Femur (tissue), 1 donor: ENCODE measurements around the gene USP43.
"Not testable (repeated sequence)": the region's sequence is repeated elsewhere in the genome, so short reads cannot be mapped to it uniquely, and the experiment has no call there.

Experiments used
- DNase-seq: peaks from one replicate; pipeline ENCODE4 v3.0.0-alpha.2; 2017

Gene USP43, protein sequence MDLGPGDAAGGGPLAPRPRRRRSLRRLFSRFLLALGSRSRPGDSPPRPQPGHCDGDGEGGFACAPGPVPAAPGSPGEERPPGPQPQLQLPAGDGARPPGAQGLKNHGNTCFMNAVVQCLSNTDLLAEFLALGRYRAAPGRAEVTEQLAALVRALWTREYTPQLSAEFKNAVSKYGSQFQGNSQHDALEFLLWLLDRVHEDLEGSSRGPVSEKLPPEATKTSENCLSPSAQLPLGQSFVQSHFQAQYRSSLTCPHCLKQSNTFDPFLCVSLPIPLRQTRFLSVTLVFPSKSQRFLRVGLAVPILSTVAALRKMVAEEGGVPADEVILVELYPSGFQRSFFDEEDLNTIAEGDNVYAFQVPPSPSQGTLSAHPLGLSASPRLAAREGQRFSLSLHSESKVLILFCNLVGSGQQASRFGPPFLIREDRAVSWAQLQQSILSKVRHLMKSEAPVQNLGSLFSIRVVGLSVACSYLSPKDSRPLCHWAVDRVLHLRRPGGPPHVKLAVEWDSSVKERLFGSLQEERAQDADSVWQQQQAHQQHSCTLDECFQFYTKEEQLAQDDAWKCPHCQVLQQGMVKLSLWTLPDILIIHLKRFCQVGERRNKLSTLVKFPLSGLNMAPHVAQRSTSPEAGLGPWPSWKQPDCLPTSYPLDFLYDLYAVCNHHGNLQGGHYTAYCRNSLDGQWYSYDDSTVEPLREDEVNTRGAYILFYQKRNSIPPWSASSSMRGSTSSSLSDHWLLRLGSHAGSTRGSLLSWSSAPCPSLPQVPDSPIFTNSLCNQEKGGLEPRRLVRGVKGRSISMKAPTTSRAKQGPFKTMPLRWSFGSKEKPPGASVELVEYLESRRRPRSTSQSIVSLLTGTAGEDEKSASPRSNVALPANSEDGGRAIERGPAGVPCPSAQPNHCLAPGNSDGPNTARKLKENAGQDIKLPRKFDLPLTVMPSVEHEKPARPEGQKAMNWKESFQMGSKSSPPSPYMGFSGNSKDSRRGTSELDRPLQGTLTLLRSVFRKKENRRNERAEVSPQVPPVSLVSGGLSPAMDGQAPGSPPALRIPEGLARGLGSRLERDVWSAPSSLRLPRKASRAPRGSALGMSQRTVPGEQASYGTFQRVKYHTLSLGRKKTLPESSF

DNA sequence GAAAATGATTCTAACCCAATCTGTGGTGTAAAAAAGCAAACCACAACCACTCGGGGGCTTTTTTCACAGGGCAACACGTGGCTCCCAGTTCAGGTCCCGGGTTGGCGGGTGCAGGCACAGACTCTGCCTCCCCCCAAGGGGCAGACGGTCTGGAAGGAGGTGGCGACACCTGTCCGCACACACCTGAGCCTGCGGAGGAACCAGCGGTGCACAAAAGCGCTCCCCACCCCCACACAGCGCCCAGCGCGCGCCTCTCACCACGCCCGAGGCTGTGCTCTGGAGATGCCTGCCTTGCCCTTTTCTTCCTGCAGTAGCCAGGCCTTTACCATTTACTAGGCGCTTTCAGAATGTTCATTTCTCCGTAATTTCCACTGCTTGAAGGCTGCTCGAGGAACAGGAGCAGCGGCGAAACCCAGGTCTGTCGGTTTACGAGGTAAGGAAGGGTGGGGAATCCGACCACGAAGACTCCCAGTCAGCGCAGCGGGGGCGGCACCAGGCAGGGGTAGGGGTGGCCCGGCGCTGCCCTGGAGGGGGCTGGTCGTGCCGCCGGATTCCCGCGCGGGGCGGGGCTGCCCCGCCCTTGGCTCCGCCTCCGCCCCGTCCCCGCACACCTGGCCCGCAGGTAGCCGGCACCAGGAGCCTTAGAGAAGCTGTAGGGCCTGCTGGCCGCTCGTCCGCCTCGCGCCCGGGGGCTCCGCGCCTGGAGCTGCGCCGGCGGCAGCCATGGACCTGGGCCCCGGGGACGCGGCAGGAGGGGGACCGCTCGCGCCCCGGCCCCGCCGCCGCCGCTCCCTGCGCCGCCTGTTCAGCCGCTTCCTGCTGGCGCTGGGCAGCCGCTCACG is at the start of gene USP43:
Gene USP43, plus strand, starts transcription at position 608 of the 842 bp plus-strand sequence. Its CDS starts 116 bp downstream, at position 724.
- peak; percentile 21 for DNase-seq

DNA sequence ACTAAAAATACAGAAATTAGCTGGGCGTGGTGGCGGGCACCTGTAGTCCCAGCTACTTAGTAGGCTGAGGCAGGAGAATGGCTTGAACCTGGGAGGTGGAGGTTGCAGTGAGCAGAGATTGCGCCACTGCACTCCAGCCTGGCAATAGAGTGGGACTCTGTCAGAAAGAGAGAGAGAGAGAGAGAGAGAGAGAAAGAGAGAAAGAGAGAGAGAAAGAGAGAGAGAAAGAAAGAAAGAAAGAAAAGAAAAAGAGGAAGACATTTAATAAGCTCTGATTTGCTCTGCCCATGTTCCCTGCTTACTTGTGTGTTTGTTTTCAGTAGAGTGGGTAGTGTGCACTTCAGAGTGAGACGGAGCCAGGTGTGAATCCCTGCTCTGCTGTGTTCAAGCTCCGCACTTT is 47.7 kb upstream of the USP43 start:
- not testable (repeated sequence) for DNase-seq

DNA sequence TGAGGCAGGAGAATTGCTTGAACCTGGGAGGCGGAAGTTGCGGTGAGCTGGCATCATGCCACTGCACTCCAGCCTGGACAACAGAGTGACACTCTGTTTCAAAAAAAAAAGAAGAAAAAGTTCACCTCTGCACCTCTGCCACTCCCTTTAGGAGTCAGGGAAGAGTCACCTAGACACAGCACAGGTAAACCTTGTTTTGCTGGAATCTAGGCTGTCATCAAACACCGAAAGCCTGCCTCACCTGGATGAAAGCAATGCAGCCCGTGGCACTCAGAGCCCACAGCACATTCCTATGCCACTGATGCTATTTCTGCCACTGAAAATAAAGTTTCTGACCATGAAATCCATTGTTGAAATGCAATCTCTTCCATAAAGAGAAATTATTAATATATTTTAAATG is 46.7 kb upstream of the USP43 start:
- no peak for DNase-seq

DNA sequence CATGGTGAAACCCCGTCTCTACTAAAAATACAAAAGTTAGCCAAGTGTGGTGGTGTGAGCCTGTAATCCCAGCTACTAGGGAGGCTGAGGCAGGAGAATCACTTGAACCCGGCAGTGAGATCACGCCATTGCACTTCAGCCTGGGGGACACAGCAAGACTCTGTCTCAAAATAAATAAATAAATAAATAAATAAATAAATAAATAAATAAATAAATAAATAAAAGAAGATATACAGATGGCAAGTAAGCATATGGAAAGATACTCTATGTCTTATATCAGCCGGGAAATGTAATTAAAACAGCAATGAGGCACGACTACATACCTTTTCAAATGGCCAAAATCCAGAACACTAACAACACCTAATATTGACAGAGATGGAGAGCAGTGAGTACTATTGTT is 40.7 kb upstream of the USP43 start:
- DNase-seq = not testable (repeated sequence)

DNA sequence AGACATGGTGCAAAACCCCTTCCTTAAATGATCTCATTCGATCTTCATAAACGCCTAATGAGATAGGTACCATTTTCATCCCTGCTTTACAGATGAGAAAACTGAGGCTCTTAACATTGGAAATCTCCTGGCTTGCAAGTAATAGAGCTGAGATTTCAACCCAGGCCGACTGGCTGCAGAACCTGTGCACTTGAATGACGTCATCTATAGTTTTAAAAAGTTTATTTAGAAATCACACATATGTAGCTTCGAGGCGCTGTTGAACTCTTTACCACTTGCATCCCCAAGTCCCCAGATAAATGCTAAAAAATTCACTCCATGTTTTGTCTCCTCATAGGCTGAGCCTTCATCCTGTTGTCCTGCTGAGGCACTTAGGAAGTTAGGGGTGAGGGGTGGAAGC is 38.9 kb upstream of the USP43 start:
- no peak for DNase-seq

DNA sequence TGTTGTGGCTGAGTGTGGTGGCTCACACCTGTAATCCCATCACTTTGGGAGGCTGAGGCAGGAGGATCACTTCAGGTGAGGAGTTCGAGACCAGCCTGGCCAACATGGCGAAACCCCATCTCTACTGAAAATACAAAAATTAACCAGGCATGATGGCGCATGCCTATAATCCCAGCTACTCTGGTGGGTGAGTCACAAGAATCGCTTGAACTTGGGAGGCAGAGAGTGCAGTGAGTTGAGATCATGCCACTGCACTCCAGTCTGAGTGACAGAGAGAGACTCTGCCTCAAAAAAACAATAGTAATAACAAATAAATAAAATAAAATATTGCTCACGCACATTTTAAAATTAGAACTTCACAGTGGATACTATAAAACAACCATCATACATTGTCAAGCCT is 38.3 kb upstream of the USP43 start:
- DNase-seq = not testable (repeated sequence)

DNA sequence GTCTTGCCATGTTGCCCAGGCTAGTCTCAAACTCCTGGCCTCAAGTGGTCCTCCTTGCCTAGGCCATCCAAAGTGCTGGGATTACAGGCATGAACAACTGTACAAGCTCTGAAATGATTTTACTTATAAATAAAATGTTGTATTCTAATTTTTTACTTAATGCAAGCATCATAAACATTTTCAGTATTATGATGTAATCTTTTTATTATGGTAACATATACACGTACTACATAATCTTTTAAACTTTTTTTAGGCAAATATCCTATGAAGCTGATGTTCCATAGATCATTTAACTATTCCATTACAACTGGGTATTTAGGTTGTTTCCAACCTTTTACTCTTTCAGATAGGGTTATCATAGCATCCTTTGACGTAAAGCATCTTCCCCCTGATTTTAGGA is 33.8 kb upstream of the USP43 start:
- DNase-seq = no peak

DNA sequence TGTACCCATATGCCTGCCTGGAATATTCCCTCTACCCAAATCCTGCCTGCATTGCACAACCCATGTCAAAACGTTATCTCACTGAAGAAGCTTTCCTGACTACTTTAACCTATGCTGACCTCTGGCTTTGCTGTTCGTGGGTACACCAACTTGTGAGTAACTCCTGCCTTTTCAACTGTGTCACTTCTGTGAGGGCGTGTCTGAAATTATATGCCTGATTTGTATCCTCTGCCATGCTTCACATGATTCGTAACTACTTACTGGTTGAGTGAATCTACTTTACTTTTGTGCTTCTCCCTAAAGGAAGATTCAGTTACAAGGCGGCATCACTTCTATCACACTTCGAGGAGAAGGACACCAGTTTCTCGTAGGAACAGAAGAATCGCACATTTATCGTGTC is 33.3 kb upstream of the USP43 start:
- no peak for DNase-seq

DNA sequence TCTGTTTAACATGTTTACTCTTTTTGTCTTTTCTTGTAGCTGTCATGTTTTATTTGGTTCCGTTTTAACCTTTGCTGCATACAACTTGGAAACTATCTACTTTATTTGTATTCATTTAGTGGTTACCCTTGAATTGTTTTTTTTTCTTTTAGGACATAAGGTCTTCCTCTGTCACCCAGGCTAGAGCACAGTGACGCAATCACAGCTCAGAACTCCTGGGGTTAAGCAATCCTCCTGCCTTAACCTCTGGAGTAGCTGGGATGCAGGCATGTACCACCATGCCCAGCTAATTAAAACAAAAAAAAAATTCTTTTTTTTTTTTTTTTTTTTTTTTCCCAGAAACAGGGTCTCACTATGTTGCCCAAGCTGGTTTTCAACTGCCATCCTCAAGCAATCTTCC is 29.8 kb upstream of the USP43 start:
- DNase-seq = no peak

DNA sequence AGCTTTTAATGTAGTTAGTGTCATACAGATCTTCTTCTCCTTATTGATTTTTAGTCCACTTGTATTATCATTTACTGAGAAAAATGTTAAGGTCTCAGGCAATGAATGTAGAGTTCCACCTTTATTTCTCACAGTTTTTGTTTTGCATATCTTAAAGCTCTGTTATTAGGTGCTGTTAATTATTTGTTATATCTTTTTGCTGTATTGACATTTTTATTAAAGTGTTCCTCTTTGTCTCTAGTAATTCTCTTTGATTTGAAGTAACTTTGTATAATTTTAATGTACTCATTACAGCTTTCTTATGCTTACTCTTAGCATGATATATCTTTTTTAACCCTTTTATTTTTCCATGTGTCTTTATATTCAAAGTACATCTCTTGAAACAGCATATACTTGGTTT is 22.4 kb upstream of the USP43 start:
- DNase-seq = no peak

DNA sequence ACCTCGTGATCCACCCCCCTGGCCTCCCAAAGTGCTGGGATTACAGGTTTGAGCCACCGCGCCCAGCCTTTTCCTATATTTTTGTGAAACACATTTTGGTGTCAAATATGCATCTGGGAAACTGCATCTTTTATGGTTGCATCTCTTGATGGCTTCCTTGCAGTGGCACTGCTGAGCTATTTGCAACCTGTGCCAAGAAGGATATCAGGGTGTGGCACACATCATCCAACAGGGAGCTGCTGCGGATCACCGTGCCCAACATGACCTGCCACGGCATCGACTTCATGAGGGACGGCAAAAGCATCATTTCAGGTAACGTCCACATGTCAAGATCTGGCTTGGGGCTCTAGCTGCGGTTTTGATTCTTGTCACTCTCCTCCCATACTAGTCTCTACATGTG is 16.8 kb upstream of the USP43 start:
- no peak for DNase-seq

DNA sequence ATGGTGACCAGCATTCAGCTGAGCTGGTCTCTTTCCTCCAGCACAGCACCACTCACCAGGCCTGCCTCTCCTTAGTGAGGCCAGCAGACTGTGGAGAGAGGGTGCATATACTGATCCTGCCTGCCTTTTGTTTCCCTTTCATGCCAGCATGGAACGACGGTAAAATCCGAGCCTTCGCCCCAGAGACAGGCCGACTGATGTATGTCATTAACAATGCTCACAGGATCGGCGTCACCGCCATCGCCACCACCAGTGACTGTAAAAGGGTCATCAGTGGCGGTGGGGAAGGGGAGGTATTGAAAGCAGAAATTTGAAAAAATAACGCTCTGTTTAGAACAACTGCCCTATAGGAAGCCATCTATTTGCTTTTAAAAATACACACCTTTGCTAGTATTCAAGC is 12.6 kb upstream of the USP43 start:
- DNase-seq = no peak

DNA sequence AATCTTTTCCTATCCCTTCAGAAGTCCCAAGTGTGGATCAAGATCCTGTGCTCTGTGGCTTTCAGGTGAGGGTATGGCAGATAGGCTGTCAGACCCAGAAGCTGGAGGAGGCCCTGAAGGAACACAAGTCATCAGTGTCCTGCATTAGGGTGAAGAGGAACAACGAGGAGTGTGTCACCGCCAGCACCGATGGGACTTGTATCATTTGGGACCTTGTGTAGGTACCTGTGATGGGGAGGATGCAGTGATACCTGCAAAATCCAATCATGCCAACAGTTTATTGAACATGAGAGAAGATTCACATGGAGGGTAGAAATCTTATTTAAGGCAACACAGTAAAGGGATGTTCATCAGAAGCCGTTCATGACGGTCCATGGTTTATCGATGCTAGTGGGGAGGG is 10.0 kb upstream of the USP43 start:
- no peak for DNase-seq

DNA sequence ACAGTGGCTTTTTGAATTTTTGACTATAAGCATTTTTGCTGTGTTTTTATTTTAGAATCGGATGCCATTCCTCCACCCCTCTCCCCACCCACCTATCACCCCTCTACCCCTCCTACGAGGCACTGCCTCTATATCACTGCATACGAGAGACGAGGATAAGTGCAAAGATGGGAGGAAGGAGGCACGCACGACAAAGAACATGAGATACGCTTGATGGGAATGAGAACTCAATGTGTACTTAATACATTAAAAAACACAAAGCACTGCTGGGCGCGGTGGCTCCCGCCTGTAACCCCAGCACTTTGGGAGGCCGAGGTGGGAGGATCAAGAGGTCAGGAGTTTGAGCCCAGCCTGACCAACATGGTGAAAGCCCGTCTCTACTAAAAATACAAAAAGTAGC is 8.8 kb upstream of the USP43 start:
- DNase-seq = no peak

DNA sequence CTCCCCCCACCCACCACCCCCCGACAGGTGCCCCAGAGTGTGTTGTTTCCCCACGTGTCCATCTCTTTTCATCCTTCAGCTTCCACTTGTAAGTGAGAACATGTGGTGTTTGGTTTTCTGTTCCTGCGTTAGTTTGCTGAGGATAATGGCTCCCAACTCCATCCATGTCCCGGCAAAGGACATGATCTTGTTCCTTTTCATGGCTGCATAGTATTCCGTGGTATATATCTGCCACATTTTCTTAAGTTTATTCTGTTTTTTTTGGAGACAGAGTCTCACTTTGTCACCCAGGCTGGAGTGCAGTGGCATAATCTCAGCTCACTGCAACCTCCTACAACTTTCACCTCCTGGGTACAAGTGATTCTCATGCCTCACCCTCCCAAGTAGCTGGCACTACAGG is 4.9 kb upstream of the USP43 start:
- DNase-seq = not testable (repeated sequence)

DNA sequence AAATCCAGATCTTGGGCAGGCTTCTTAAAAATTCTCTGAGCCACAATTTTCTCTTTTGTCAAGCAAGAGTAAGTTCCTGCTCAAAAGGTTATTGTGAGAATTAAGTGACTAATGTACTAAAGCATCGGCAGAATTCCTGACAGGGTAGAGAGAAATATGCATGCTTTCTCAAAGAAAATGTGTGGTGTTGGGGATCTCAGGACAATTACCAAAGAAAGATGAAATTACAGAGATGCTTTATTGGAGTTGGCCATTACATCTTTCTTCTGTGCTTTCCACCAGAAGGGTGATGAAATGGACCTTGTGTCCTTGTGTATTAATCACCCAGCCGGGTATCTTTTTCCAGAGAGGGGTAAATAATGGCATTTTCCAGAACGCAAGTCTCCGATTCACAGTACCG is 1.7 kb upstream of the USP43 start:
- DNase-seq = no peak

DNA sequence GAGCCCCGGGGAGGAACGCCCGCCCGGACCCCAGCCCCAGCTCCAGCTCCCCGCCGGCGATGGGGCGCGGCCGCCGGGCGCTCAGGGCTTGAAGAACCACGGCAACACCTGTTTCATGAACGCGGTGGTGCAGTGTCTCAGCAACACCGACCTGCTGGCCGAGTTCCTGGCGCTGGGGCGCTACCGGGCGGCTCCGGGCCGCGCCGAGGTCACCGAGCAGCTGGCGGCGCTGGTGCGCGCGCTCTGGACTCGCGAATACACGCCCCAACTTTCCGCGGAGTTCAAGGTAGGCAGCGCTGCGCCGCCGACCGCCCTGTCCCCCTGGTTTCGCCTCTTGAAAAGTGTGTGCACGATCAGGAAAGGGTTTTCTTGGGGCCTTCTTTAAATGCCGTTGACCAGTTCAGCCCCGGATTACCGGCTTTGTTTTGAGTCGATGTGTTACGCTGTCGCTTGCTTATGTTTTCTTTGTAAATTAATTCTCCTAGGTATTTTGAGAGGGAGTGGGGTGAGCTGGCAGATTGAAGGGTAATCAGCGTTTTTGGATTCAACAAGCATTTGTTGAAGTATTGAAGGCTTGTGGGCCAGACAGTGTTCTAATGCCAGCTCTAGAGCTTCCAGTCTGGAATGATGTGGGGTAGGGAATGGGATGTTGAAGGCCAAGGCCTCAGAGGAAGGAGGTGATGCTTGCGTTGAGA is 681 bp downstream of the USP43 start:
- DNase-seq = peak; percentile 39

DNA sequence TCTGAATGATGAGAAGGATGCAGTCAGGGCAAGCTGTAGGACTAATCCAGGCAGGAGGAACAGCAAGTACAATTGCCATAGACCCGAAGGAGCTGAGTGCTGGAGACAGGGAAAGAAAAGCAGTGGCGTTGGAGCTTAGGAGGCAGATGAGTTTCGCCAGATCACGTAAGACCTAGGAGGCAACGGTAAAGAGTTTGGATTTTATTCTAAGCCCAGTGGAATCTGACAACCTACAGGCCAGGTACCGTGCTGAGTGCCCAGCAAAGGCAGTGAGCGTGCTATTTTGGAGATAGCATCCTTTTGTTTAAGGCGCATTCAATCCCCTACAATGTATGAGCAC is 1.2 kb downstream of the USP43 start:
- no peak for DNase-seq

DNA sequence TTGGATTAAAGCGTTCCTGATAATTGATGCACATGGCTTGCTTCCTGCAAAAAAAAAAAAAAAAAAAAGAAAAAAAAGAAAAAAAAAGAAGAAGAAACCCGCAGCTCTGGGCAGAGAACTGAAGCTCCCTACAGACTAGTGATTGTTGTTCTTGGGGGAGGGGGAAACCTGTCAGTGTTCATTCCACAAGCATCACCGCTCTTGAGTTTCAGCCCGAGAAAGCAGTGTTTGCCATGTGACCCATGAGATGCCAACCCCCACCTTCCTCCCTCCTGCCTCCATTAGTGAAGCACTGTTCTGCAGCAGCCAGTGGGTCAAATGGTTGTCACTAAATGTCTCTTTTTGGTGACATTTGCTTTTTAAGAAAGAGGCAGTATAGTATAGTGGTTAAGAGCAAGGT is 1.7 kb downstream of the USP43 start:
- no peak for DNase-seq

DNA sequence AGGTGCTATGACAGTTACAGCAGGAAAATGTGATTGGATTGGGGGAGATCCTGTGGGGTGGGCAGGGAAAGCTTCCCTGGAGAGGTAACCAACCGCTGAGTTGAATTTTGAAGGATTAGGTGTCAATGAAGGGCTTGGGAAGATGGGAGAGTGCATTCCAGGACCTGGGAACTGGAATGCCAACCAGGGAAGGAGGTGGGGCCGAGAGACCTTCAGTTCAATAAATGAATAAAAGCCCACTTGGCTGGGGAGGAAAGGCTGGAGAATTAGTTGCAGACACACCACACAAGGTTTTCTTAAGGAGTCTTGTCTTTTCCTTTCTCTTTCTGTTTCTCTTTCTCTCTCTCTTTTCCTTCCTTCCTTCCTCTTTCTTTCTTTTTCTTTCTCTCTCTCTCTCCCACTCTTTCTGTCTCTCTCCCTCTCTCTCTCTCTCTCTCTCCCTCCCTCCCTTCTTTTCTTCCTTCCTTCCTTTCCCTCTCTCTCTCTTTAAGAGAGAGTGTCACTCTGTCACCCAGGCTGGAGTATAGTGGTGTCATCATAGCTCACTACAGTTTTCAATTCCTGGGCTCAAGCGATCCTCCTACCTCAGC is 3.3 kb downstream of the USP43 start:
- no peak for DNase-seq

DNA sequence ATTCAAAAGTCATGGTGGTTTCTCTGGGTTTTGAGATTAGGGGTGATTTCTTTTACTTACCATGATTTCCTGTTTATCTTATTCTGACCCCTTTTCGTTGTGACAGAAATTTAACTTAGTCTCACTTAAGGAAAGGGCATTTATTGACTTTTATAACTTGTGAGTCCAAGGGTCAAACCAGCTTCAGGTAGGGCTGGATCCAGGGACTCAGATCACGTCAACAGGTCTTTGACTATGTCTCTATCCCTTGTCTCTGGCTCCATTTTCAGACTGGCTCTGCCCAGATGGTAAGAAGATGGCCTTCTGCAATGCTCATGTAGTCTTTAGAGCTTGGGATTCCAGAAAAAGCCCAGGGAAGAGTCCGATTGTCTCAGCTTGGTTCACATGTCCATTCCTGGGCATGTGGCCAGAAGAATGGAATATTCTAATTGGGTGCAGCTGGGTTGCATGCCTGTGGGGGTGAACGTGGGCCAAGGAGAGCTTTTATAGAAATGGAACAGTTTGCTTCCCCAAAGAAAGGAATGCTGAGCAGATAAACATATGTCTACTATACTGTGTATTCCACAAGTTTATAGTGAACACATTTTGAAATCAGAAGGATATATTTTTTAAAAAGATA is 13.4 kb downstream of the USP43 start:
- DNase-seq = peak; percentile 41
